GM18498 (cell line): ENCODE data around the gene GATB.
"Not testable (repeated sequence)": the region's sequence is repeated elsewhere in the genome, so short reads cannot be mapped to it uniquely, and the experiment has no call there.

Source experiments
- ATAC-seq: cut with Tn5 transposase; IDR thresholded peaks from one replicate; pipeline ENCODE4 v1.9.1; 2021; ENCODE audit warnings: mild to moderate bottlenecking, moderate library complexity; ENCODE audit not compliant: unreplicated experiment

The GATB gene

GRCh38 chr4:151785484-151786157, 24.8 kb upstream of the GATB start:
- ATAC-seq, result no peak

- ATAC-seq, result no peak
Observed at GRCh38 chr4:151784706-151785105, 23.9 kb upstream of the GATB start.

- ATAC-seq, result no peak
Observed at GRCh38 chr4:151783867-151784266, 23.1 kb upstream of the GATB start.

GRCh38 chr4:151782296-151782695, 21.5 kb upstream of the GATB start:
- ATAC-seq, result no peak

- no peak for ATAC-seq
Observed at GRCh38 chr4:151781026-151781425, 20.2 kb upstream of the GATB start.

GRCh38 chr4:151777471-151777870, 16.7 kb upstream of the GATB start:
- ATAC-seq, result no peak

GRCh38 chr4:151774324-151774723, 13.5 kb upstream of the GATB start:
- ATAC-seq, result no peak

GRCh38 chr4:151772274-151772673, 11.5 kb upstream of the GATB start:
- ATAC-seq, result no peak

GRCh38 chr4:151771664-151772063, 10.9 kb upstream of the GATB start:
- ATAC-seq, result no peak

GRCh38 chr4:151770154-151770553, 9.3 kb upstream of the GATB start:
- no peak for ATAC-seq

- ATAC-seq, result no peak
Observed at GRCh38 chr4:151768835-151769234, 8.0 kb upstream of the GATB start.

- no peak for ATAC-seq
Observed at GRCh38 chr4:151766691-151767090, 5.9 kb upstream of the GATB start.

- ATAC-seq, result no peak
Observed at GRCh38 chr4:151760002-151760401, 805 bp downstream of the GATB start.

- ATAC-seq, result no peak
Observed at GRCh38 chr4:151753056-151753455, 7.8 kb downstream of the GATB start.

GRCh38 chr4:151750156-151750555, 10.7 kb downstream of the GATB start:
- ATAC-seq, result no peak

GRCh38 chr4:151745481-151746231, 15.2 kb downstream of the GATB start:
- no peak for ATAC-seq

- ATAC-seq, result no peak
Observed at GRCh38 chr4:151744614-151745013, 16.2 kb downstream of the GATB start.

- no peak for ATAC-seq
Observed at GRCh38 chr4:151743894-151744293, 16.9 kb downstream of the GATB start.

- no peak for ATAC-seq
Observed at GRCh38 chr4:151743128-151743854, 17.5 kb downstream of the GATB start.

- ATAC-seq, result no peak
Observed at GRCh38 chr4:151738720-151739517, 21.9 kb downstream of the GATB start.

- not testable (repeated sequence) for ATAC-seq
Observed at GRCh38 chr4:151736852-151737251, 24.0 kb downstream of the GATB start.
